GM10847 (cell line): ENCODE data around the gene TNFRSF1B.

Experiments used
- POLR2A ChIP-seq: IDR thresholded peaks from 2 replicates; pipeline ENCODE4 v1.6.1; 2011; ENCODE audit not compliant: insufficient read length; ENCODE audit errors: extremely low read depth

Gene TNFRSF1B

DNA sequence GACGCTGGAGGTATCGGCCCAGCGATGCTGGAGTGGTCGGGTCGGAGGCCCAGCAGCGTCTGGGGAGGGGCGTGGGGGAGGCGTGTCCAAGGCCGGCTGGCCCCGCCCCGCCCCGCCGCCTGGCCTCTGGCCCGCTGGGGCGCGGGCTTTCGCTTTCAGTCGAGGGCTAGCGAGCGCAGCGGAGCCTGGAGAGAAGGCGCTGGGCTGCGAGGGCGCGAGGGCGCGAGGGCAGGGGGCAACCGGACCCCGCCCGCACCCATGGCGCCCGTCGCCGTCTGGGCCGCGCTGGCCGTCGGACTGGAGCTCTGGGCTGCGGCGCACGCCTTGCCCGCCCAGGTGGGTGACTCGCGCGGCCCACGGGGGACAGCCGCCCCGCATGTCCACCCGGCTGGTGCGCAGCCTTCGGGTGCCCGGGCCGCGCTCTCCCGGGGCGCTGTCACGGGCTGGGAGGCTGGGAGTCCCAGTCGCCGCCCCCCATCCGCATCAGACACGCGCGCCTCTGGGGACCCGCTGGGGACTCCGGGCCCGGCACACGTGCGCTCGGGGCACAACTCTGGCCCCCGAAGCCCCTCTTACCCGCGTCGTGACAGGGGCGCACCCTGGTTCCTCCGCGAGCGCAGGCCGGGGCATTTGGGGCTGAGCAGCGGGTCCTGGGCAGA, at the start of gene TNFRSF1B:
Gene TNFRSF1B, plus strand, starts transcription at position 158 of the 659 bp plus-strand sequence. Its CDS starts 101 bp downstream, at position 259.
- peak; percentile 95 for TF ChIP-seq POLR2A

DNA sequence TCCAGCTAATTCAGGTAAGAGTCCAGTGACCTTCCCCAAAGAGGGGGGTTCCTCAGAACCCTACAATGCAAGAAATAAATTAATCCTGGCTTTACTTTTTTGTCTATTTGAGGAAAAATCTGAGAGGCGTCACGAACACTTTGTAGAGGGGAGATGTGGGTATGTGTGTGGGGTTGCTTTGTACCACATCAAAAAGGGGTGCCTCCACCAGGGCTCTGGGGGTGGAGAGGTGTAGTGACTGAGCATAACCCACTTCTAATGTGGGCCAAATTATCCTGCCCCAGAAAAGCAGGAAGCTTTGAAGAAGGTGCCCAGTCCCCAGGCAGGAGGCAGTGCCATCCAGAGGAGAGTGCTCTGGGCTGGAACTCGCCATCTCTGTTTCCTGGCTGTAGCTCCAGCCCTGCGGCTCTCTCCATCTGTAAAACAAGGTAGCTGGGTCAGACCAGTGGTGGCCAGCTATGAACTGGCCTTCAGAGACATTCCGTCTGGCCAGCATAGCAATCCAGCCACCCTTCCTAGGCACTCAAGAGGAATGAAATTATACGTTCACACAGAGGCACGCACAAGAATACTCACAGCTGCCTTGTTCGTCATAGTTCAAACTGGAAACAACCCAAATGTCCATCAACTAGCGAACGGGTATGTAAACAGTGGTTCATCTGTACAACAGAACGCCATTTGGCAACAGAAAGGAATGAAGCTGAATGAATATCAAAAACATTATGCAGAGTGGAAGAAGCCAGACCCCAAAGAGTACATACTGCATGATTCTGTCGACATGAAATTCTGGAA, 45.4 kb upstream of the TNFRSF1B start:
- no peak for TF ChIP-seq POLR2A

DNA sequence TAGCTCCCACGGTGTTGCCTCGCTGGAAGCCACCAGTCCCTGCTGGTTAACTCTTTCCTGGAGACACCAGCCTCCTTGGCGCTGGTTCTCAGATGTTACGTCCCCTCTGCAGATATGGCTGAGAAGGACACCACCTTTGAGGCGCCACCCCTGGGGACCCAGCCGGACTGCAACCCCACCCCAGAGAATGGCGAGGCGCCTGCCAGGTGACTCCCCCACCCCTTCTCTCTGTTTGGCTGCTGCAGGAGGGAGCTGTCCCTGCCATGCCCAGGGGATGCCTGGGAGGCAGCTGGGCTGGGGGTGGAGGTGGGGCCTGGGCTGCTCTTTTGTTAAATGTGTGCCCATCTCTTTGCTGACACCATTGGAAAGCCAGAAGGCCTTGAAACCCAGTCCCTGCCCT, 43.6 kb upstream of the TNFRSF1B start:
- no peak for TF ChIP-seq POLR2A

DNA sequence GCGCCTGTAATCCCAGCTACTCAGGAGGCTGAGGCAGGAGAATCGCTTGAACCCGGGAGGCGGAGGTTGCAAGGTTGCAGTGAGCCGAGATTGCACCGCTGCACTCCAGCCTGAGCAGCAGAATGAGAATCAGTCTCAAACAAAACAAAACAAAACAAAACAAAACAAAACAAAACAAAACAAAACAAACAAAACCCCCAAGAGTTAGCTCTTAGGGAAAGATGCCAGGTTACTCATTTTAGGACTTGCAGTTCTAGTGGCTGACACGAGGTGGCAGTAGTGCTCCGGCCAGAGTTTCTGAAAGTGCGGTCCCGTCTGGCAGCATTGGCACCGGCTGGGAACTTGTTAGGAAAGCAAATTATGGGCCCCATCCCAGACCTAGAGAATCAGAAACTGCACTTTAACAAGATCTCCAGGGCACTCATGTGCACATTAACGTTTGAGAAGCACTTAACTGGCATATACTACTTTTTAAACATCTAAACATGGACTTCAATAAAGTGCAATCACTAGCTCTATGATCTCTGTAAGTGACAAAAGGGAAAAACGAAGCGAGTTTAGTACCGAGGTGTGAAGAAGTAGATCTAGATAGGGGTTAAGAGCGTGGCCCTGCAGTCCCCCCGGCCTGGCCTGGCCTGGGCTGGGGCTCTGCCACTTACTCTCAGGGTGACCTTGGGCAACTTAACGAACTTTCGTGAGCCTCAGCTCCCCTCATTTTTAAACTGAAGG, 41.9 kb upstream of the TNFRSF1B start:
- TF ChIP-seq POLR2A = no peak

DNA sequence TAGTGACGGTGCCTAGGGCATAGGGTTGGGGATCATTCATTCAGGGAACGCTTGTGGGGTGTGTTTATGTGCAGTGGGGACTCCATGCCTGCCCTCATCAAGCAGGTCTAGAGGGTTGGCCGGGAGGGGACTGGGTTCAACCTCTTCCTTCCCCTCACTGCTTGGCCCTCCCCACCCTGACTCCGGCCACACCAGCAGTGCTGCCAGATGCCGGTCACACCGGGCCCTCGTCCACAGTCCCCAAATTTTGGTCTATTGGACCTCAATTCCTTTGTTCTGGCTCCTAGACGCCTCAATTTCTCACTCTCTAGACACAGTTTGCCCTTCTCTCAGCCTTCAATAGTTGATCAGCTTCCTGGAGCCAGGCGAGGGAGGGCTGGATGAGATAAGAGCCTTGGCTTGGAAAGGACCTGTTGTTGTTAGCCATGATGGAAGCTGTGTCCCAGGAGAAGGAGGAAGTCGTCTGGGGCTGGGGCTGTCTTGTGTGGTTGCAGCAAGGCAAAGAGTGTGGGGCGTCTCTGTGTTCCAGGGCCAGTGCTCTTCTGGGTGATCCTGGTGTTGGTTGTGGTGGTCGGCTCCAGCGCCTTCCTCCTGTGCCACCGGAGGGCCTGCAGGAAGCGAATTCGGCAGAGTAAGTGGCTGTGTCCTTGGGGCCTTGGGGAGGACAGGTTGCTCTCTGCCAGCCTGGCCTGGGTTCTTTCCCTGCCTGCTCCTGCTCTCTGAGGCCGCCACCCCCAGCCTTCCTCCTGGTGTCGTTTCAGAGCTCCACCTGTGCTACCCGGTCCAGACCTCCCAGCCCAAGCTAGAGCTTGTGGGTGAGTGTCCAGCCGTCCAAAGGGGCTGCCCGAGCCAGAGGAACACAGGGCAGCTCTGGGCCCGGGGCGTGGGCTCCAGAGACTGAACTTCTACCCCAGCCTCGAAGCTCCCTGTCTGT, 41.1 kb upstream of the TNFRSF1B start:
- no peak for TF ChIP-seq POLR2A

DNA sequence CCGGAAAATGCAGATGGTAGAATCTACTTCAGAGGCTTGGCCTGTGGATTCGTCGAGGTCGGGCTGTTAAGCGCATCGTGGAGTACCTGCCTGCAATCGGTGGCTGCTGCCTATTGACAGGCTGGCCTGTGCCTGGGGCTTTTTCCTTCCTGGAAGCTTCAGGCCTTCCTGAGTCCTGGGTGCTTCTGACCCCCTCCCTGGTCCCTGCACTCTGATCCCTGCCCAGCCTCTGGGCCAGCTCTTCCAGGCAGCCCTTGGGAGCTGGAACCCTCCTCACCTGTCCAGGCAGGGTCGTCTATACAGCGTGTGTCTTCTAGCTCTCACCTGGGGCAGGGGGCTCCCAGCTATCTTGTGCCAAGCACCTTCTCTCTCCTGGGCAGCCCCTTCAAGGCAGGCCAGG, 40.0 kb upstream of the TNFRSF1B start:
- TF ChIP-seq POLR2A = no peak

DNA sequence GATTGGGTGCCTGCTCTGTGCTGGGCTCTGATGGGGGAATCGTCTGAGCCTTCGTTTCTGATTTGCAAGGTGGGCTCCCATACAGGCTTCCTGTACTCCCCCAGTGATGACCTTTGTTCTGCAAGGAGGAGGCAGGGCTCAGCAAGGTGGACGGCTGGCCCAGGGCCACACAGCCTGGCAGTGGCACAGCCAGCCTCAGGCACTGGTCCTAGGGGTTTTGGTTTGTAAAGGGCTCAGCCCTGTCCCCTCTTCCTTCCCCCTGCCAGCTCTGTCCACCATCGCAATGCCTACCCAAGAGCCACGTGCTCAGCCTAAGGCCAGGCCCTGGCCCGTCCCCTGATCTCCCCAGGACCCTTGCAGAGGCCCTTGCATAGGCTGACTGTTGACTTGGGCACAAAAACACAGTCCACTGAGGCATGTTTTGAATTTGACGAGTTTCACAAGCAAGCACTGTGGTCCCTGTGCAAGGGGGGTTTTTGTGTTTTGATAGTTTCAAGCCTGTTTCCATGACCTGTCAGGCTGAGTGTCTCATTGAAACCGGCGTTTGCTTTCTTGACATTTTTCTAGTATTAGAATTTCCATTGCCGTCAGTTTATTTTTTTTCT, 39.5 kb upstream of the TNFRSF1B start:
- TF ChIP-seq POLR2A = no peak

DNA sequence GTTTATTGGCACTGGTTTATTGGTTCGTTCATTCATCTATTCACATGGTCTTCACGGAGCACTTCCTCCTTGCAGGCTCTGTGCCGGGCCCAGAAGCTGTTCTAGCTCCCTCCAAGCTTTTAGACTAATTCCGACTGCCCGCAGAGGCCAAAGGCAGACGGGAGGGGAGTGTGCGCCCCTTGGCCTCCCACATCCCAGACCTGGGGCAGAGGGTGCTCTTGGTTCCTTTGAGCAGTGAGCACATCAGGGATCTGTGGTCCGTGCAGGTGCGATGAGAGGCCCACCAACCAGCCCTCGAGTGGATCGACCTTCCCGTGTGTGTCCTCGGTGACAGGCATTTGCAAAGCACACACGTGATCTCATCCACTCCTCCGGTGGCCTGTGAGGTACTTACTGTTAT, 38.7 kb upstream of the TNFRSF1B start:
- TF ChIP-seq POLR2A = no peak

DNA sequence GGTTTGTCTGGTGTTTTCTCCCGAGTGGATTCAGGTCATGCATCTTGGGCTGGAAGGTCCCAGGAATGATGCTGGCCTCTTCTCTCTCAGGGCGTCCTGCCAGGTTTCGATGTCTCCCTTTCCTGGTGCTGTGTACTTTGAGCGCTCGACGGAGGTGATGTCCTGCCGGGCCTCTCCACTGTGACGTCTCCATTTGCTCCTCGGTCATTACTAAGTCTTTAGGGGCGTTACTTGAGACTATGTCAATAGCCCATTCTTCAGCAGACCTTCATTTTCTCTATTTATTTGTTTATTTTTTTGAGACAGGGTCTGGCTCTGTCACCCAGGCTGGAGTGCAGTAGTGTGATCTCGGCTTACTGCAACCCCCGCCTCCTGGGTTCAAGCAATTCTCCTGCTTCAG, 37.2 kb upstream of the TNFRSF1B start:
- no peak for TF ChIP-seq POLR2A

DNA sequence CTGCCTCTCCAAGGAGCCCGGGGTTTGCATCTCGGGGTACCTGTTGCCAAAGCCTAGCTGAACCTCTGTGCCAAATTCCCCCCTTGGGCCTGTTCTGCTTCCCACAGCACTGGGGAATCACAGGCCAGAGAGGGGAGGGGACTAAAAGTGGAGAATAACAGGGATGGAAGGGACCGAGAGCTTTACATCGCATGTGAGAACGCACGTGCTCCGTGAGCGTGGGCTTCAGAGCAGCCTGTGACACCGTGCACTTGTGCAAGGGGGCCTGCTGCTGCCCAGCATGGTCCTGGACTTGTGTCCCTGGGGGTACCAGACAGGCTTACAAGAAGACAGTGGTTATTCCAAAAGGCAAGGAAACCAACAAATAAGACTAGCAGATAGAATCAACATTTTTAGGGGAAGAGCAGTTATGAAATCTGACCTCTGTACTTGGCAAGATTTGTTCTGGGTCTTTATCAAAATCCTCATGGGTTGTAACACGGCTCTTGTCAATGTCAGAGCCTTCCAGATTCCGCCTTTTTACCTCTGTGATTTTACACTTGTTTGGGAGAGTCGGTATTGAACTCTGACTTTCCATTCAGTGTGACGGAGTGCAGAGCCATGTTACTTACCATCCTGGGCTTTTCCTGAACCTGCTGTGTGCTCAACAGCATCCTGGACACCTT, 36.2 kb upstream of the TNFRSF1B start:
- TF ChIP-seq POLR2A = no peak

DNA sequence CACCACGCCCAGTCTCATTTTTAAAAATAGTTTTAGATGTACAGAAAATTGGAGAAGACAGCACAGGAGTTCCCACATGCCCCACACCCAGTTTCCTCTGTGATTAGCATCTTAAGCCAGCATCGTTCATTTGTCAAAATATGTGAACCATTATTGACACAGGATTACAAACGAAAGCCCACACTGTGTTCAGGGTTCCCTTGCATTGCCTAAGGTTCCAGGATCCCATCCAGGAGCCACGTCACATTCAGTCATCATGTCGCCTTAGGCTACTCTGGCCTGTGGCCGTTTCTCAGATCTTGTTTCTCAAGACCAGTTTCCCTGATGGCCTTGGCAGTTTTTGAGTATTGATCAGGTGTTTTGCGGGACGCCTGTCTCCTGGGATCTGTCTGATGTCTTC, 34.7 kb upstream of the TNFRSF1B start:
- TF ChIP-seq POLR2A = no peak

DNA sequence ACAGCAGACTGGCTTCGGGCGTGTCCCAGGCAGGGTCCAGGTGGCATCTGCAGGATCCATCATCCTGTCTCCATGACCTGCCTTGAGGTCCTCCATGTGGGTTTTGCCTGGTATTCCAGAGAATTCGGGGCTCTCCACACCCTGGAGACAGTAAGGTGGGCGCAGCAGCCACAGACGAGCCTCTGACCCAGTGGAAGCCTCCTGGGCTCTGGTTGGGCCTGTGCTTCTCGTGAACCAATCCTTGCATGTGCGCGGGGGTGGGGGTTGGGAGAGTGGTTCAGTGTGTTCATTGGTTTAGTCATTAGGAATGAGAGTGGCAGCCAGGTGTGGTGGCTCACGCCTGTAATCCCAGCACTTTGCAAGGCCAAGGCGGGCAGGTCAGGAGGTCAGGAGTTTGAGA, 32.1 kb upstream of the TNFRSF1B start:
- no peak for TF ChIP-seq POLR2A

DNA sequence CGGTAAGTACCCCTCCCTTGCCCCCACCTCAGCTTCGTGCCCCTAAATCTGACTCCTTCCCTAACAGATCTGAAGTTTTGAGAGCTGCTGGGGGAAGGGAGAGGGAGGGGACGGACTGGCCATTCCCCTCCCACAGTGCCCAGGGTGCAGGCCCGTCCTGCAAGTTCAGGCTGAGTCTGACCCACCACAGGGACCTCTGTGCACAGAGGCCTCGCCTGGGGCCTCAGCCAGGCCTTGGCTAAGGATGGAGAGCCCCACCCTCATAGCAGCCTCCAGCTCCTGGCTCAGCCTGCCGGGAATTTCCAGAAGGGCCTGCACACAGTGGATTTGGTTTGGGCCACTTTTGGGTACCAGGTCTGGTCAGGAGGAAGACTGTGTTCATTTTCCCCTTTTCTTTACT, 31.2 kb upstream of the TNFRSF1B start:
- no peak for TF ChIP-seq POLR2A
